GM19238 (cell line): ENCODE results near the gene CTBS.
"Not testable (repeated sequence)": the region's sequence is repeated elsewhere in the genome, so short reads cannot be mapped to it uniquely, and the experiment has no call there.

Experiments used
- DNase-seq: peaks from one replicate; pipeline ENCODE4 v3.0.0; 2011; ENCODE audit warnings: low spot score; ENCODE audit not compliant: insufficient read length

Gene CTBS

GRCh38 chr1:84573967-84574842, at the start of gene CTBS:
Gene CTBS (minus strand): TSS chr1:84574440. CDS start chr1:84574415, 25 bp downstream.
- DNase-seq: peak; percentile 86

- DNase-seq: no peak
Observed at GRCh38 chr1:84621553-84621952, 47.3 kb upstream of the CTBS start.

DNA sequence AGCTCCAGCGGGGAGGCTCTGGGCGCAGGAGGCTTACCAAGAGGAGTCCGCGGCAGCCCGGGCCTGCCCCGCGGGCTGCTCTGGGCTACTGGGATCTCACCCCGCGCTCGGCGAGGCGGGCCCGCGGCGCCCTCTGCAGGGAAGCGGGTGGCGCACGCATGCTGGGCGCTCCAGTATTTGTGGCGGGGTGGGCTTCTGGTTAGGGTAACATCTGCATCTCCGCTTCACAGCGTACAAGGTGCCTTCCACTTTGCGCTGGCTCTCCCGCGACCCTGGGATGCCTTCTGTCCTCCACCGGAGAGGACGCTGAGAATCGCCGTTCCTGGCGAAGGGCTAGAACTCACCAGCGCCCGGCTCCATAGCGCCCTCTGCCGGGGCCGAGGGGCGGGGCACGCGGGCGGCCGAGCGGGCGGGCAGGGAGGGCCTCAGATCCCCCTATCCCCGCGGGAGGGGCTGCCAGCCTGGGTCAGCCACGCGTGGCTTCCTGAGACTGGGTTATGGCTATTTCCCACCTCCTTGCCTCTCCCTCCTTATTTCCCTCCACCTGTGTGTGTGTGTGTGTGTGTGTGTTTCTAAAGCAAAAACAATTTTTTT, 46.6 kb upstream of the CTBS start:
- peak; percentile 59 for DNase-seq

DNA sequence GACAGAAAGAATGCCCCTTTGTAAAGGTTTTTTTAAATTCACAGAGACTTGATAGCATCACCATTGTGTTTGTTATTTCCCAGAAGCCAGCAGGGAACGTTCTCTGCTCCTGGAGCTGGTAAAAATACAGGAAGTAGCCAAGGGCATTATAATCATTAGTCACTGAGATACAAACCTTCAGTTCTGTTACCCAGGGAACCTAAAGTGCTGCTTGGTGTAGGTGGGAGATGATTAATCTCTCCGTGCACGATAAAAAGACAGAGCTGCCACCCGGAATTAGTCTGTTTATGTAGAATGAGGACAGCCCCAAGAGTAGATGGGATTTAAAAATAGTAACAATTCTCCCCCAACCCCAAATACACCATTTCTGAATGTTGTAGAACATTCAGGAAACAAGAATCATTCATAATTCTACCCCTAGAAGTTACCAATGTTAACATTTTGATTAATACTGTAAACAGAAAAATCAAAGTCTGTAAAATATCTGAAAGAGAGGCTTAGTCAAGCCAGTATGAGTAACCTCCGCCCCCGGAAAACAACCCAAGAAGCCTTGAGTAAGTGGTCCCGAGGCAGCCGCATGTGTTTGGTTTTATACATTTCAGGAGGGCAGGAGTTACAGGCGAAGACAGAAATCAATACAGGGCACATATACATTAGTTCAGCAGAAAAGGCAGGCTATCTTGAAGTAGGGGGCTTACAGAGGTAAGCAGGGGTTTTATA, 45.3 kb upstream of the CTBS start:
- no peak for DNase-seq

- DNase-seq: no peak
Observed at GRCh38 chr1:84617349-84617748, 43.1 kb upstream of the CTBS start.

- no peak for DNase-seq
Observed at GRCh38 chr1:84615790-84616189, 41.5 kb upstream of the CTBS start.

DNA sequence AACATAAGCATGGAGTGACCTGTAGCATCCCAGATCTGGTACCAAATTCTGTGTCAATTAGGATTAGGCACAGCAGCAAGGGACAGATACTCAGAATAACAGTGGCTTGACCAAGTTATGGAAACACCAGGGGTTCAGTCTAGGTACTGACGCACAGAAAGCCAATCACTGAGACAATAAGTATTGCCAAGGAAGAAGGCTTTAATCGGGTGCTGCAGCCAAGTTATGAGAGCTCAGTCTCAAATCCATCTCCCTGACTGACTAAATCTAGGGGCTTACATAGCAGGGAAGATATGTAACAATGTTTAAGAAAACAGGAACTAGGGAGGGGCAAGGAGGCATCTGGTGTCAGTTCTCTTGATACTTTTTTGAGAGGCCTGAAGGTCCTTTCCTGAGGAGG, 39.6 kb upstream of the CTBS start:
- no peak for DNase-seq

DNA sequence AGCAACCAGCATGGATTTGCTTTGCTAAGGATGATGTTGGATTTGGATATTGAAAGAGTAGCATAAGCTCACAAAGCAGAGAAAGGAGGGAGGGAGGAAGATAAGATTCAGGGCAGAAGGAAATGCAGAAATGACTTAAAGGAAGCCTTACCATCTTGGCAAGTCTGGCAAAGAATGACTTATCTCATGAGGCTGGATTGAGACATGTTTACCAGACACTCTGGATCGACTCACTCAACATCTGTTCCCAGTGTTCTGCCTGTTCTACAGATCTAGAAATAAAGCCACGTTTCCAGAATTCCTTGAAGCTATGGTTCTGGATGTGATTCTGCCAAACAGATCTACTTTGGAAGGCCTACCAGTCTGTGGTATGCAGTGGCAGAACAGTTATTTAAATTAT, 38.8 kb upstream of the CTBS start:
- no peak for DNase-seq

GRCh38 chr1:84611796-84612195, 37.6 kb upstream of the CTBS start:
- DNase-seq: no peak

DNA sequence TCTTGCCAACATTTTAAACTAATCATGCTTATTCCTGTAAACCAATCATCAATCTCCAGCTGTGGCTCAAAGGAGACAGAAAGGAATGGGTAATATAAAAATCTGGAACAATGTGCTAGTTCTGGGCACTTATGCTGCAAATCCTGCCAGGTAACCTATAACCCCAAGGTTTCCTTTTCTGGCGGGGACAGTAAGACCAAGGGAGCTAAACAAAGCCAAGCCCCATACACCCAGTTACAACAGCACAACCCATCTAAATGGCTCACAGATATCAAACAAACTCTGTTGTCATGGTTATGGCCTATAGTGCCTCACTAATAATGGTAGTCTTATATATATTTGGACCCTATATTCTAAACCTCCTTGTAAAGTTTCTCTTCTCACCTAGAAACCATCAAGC, 36.9 kb upstream of the CTBS start:
- no peak for DNase-seq

DNA sequence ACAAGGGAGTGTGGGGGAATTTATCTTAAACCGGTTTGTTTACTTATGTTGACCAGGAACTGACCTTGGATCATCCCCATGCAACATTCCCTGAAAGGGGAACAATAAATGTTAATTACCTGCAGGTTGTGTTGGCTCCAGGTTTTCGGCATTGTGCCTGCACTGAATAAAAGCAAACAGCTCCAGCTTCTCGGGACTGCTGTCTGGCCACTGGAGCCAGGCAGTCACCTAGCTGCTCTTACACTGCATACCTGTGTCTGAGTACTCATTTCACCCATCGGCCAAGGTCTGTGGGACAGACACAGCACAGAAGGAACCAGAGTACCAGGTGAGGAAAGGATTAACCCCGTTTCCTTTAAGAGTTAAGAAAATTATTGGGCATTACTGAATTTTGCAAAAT, 32.7 kb upstream of the CTBS start:
- DNase-seq: no peak

GRCh38 chr1:84605157-84605556, 30.9 kb upstream of the CTBS start:
- no peak for DNase-seq

DNA sequence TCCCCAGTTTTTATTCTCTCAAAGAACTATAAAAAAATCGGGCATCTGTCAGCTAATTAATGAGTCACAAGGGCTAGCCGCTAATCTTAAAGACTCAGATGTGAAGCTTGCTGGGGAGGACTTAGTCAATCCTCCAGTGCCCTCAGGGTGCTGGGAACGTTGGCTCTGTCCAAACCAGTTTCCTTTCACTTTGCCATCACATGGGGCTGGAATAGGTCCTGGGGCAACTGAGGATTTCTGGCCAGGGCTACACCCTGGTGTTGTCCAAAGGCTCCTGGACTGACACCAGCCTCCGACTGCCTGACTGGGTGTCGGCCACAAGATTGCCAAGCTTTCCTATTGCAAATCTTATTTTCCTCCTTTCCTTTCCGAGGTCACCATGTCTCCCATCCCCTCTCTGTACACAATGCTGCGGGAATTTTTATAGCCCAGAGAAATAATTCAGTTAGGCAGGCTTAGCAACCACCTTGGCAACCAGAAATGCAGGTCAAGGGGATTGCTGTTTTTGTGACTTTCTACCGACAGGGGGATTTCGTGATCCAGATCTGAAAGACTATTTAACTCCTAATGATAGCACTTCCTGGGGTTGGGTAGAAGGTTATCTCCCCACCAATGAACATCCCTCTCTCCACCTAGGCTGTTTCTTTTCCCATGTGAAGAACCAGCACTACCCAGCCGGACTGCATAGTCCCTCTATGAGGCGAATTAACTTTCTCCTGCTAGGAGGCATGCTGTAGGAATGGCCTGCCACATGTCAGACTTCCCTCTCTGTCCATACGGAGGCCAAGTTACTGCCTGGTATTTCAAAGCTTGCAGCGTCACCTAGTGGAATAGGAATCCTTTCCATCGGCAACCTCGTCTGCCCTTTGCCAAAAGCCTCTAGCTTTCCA, 29.9 kb upstream of the CTBS start:
- no peak for DNase-seq

DNA sequence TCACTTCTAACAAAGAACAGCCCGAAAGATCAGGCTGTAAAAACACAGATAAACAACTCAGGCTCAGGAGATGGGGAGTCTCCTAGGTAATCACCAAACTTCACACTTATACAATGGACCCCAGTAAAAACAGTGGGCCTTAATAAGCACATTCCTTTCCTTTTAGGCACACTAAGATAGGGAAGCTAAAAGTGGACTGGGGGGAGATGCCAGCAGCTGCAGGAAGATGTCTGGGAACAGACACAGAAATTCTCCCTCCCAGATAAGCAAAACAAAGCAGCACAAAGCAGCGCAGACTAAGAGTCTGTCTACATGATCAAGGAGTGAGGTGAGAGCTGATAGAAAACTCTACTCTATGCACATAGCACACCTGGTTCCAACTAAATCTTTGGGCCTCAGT, 29.0 kb upstream of the CTBS start:
- no peak for DNase-seq

- DNase-seq: no peak
Observed at GRCh38 chr1:84600796-84601195, 26.6 kb upstream of the CTBS start.

DNA sequence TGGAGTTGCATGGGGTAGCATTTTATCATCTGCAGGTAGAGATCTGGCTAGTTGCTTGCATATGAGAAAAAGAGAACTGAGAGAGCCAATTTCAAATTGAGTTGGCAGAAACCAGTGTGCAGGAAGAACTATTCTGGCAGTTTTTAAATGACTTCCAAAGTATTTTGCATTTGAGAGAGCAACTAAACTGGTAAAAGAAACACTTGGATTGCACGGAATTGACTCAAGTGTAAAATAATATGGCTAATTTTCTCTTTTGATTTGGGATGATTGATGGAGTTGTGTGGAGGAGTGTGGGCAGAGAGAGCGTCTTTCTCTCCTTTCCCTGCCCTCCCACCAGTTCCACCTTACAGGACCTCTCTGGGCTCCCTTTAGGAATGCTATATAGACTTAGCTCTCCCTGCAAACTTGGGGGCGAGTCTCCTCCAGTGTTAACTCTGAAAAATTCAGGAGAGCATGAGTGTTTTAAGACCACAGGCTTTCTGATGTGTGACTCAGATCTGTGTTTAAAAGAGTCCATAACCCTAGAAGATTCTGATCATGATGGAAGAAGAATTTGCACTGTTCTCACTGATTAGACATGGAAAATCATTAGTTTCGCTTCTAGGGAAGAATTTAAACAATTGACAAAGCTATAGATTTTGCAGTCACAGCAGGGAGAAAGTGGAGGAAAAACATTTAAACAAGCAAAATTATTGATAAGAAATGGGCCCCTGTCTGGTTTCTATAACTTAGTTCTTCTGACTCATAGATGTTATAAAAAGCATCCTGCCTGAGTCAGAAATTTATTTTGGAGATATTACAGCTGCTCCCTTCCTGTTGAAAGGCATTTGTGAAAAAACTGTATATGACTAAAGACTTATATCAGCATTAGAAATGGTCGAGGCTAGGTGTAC, 24.9 kb upstream of the CTBS start:
- DNase-seq: no peak

DNA sequence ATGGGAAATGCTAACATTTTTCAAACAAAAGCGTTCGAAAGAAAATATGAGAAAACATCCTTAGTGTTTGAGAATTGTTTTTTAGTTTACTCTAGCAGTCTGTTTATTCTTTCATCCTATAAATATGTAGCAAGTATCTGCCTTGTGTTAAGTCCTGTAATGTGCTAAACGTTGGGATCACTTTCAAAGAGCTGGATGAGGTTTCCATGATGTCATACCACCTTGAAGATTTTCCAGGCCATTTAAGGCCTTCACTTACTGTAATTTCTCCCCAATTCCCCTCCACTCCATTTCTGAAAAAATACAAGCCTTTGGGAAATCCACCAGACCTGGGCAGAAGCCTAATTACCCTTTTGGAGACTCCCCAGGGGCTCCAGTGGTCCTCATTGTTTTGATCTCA, 24.2 kb upstream of the CTBS start:
- DNase-seq: no peak

GRCh38 chr1:84597011-84597410, 22.8 kb upstream of the CTBS start:
- no peak for DNase-seq

- not testable (repeated sequence) for DNase-seq
Observed at GRCh38 chr1:84594959-84595358, 20.7 kb upstream of the CTBS start.

DNA sequence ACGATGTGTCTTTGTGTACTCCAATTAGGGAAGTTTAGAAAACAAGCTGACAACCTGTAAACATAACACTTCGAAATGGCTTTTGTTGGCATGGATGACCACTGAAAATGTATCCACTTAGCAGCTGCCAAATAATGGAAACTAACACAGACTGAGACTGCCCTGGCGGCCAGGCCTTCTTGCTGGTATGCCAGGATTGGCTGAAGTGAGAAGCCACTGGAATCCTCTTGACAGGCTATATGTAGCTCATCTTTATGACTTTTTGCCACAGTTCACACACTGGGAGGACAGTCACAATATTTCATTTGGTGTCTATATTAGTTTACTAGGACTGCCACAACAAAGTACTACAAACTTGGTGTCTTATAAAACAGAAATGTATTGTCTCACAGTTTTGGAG, 12.9 kb upstream of the CTBS start:
- DNase-seq: no peak
